ENCODE results near the gene AGO3. TPM values are rescaled to one million over a fixed set of nuclear protein-coding genes. Genes with fewer than 3 reads are reported as not detected.

Gene AGO3
- total and polyA plus RNA-seq, 7 donors = 2.2 to 17.6 (median 10.4) TPM

DNA sequence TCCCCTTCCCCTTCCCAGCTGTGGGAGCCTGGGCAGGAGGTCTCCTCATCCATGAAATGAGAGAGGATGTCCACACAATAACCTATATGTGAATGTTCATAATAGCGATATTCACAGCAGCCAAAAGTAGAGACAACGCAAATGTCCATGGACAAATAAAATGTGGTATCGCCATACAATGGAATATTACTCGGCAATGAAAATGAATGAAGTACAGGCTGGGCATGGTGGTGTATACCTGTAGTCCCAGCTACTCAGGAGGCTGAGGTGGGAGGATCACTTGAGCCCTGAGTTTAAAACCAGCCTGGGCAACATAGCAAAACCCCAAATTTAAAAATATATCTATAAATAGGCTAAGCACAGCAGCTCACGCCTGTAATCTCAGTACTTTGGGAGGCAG, 170.6 kb downstream of the AGO3 start:
- Histone ChIP-seq H3K27me3 (ENCODE audit: insufficient read depth in 3 of 3, low read length in 2 of 3) (no peaks in the 10 kb centered on the region), H3K4me1 (peaks cover 3% of the 10 kb centered on the region), H3K4me3 (no peak overlapping the region), H3K9me3 (no peaks in the 10 kb centered on the region), H3K27ac (no peak overlapping the region), H3K36me3 (ENCODE audit: insufficient read depth in 1 of 2, low read depth in 1 of 2) (peaks cover 0 to under 1% of the 10 kb centered on the region in 2 donors)
- intact Hi-C loops (cut with DNase I) = loop anchor here in 1 of 2 donors (2.0 kb wide), 2 partner anchors 87 to 319 kb away; no protein-coding TSS in a partner anchor
- ATAC-seq (no peak), DNase-seq (no peak)
- 98 to 99% (median 99%) methylated on average over 5 of the region's 5 CpGs for WGBS, 3 donors
- TF ChIP-seq, protein P1, sequence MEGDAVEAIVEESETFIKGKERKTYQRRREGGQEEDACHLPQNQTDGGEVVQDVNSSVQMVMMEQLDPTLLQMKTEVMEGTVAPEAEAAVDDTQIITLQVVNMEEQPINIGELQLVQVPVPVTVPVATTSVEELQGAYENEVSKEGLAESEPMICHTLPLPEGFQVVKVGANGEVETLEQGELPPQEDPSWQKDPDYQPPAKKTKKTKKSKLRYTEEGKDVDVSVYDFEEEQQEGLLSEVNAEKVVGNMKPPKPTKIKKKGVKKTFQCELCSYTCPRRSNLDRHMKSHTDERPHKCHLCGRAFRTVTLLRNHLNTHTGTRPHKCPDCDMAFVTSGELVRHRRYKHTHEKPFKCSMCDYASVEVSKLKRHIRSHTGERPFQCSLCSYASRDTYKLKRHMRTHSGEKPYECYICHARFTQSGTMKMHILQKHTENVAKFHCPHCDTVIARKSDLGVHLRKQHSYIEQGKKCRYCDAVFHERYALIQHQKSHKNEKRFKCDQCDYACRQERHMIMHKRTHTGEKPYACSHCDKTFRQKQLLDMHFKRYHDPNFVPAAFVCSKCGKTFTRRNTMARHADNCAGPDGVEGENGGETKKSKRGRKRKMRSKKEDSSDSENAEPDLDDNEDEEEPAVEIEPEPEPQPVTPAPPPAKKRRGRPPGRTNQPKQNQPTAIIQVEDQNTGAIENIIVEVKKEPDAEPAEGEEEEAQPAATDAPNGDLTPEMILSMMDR (IDR thresholded peaks at IDR 0.05) = no peak

DNA sequence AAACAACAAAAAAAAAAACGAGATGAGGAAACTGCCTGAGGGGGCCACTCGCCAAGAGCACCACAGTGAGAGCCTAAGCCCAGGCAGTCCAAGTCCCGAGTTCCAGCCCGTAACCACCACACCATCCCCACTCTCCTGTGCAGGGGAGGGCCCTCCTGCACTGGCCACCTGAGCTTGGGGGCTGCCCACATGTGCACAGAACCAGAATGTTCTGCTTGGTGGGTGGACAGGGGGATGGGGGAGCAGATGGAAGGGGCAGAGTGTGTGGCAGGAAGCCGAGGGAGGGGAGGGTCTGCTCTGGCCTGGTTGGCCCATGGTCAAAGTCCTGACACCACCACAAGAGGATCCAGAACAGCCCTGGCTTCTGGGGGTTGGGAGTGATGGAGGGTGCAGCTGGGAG, 175.4 kb downstream of the AGO3 start:
- ATAC-seq (no peak), DNase-seq (no peak)
- TF ChIP-seq, protein P1 (IDR thresholded peaks at IDR 0.05) = no peak
- 41 to 42% (median 41%) methylated on average over 5 of the region's 5 CpGs for WGBS, 3 donors
- intact Hi-C loops (cut with DNase I) = no loop called here
- Histone ChIP-seq H3K36me3 (ENCODE audit: insufficient read depth in 1 of 2, low read depth in 1 of 2) (no peaks in the 10 kb centered on the region), H3K4me1 (no peaks in the 10 kb centered on the region), H3K27me3 (ENCODE audit: insufficient read depth in 3 of 3, low read length in 2 of 3) (no peaks in the 10 kb centered on the region), H3K4me3 (no peak overlapping the region), H3K27ac (no peak overlapping the region), H3K9me3 (no peaks in the 10 kb centered on the region)

DNA sequence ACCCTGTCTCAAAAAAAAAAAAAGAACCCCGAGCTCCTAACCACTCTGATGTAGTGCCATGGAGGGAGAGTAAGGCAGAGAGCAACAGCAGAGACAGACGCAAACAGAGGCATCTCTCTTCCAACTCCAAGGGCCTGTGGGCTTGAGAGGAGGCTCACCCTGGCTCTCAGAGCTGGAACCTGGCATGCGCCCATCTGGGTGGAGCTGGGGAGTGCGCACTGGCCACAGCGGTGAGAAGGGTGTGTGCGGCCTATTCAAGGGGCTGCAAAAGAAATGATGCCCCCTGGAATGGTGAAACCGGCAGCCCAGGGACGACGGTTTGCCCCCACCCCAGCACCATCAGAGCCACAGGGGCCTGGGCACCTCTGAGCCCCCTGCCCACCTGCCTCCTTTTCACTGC, 176.5 kb downstream of the AGO3 start:
- TF ChIP-seq, protein P1 (IDR thresholded peaks at IDR 0.05) = no peak

DNA sequence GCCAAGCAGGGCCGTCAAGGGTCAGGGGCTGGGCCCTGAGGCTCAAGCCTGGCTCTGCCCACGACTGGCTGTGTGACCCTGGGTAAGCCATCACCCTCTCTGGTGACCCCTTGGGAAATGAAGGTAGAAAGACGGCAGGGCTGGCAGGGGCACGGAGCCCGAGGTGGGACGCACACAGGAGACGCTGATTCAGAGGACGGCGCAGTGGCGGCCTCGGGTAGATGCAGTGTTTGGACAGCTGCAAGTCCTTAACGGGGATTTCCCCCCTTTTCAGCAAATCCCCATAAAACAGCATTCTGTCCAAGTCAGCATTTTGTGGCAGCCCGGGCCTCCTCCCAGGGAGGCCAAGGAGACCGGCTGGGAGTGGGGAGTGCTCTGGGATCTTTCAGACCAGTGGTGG, 177.4 kb downstream of the AGO3 start:
- intact Hi-C loops (cut with DNase I) = no loop called here

More for the DNA sequence above, 176.5 kb downstream of the AGO3 start:
- 75 to 88% (median 82%) methylated on average over 9 of the region's 9 CpGs for WGBS, 3 donors
- Histone ChIP-seq H3K4me1 (no peaks in the 10 kb centered on the region), H3K27ac (no peak overlapping the region), H3K27me3 (ENCODE audit: insufficient read depth in 3 of 3, low read length in 2 of 3) (no peaks in the 10 kb centered on the region), H3K36me3 (ENCODE audit: insufficient read depth in 1 of 2, low read depth in 1 of 2) (no peaks in the 10 kb centered on the region), H3K4me3 (no peak overlapping the region), H3K9me3 (no peaks in the 10 kb centered on the region)
- ATAC-seq (no peak), DNase-seq (no peak)
- intact Hi-C loops (cut with DNase I) = no loop called here

More for the DNA sequence above, 177.4 kb downstream of the AGO3 start:
- TF ChIP-seq, protein P1 (IDR thresholded peaks at IDR 0.05) = no peak
- no peaks in the 10 kb centered on the region for H3K9me3 ChIP-seq
- no peaks in the 10 kb centered on the region for H3K27me3 ChIP-seq (ENCODE audit: insufficient read depth in 3 of 3, low read length in 2 of 3)
- H3K4me3 ChIP-seq = no peak overlapping the region
- 51 to 63% (median 51%) methylated on average over 13 to 14 of the region's 14 CpGs for whole genome bisulfite sequencing, 3 donors
- H3K36me3 ChIP-seq (ENCODE audit: insufficient read depth in 1 of 2, low read depth in 1 of 2) = no peaks in the 10 kb centered on the region
- ATAC-seq (no peak), DNase-seq (no peak)
- H3K27ac ChIP-seq = no peak overlapping the region
- H3K4me1 ChIP-seq = no peaks in the 10 kb centered on the region
